Fibroblast of peridontal ligament (primary cell): ENCODE data around the gene SNTG2.

Source experiments
- DNase-seq: peaks from one replicate; pipeline ENCODE4 v3.0.0-alpha.2; 2010; ENCODE audit errors: extremely low read depth

The SNTG2 gene

GRCh38 chr2:1237783-1238182 lies 287.1 kb downstream of the SNTG2 start:
- no peak for DNase-seq

DNA sequence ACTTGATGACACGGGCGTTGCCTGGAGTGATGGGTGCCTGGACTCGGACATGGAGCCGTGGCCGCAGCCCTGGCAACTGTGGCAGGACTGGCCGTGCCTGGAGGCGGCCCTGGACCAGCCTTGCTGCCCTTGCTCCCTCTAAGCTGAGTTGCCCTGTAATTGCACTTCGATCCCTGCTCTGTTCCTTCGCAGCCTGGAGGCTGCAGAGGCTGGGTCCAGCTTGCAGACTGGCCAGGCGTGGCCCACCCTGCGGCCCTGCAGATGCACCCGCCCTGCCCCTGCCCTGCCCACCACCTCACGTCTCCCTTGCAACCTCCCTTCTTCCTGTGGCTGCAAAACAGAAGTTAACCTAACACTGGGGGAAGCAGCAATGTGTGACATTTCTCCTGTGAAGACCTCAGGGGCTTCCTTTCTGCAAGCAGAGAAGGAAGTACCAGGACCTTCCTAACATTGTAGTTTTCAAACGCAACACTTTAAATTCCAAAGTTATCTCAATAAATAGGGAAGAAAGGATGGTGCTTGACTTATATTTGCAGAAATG lies 288.0 kb downstream of the SNTG2 start:
- no peak for DNase-seq

DNA sequence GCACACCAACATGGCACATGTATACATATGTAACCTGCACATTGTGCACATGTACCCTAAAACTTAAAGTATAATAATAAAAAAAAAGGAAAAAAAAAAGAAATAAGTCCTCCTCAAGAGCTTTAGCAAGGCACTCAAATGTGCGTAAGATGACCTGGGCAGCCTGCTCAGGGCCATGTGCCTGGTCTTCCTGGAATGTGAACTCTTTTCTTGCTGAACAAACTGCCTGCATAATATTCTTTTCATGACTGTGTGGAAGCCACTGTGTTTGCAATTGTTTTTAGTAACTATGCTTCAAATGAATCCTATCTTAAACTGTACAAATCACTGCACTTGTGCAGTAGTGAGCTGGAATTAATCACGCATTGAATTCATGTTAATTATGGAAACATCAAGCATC lies 294.5 kb downstream of the SNTG2 start:
- no peak for DNase-seq

DNA sequence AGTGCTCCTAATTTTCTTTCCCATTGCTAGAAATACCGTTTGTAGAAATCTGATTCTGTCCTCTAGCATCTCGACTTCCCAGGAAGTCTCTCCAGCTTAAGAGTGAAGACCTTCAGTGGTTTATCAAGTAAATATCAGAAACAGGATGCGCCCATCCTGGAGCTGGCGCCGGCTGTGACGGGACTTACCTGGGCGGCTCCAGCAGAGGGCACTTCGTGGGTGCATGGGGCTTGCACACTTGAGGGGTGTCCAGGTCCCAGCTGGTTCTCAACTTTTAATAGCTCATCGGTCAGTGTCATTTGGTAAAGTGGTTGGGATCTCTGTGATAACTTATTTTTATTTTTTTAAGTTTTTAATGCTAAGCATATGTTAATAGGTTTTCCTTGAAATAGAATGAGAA lies 295.6 kb downstream of the SNTG2 start:
- no peak for DNase-seq

GRCh38 chr2:1246991-1247390 lies 296.3 kb downstream of the SNTG2 start:
- DNase-seq: no peak

GRCh38 chr2:1248187-1248586 lies 297.5 kb downstream of the SNTG2 start:
- DNase-seq: peak; percentile 3

GRCh38 chr2:1249897-1250687 lies 299.4 kb downstream of the SNTG2 start:
- DNase-seq: no peak

GRCh38 chr2:1251520-1251919 lies 300.9 kb downstream of the SNTG2 start:
- DNase-seq: no peak

- DNase-seq: no peak
These were observed 303.0 kb downstream of the SNTG2 start for GRCh38 chr2:1253629-1254028.

- no peak for DNase-seq
These were observed 304.2 kb downstream of the SNTG2 start for GRCh38 chr2:1254662-1255343.

DNA sequence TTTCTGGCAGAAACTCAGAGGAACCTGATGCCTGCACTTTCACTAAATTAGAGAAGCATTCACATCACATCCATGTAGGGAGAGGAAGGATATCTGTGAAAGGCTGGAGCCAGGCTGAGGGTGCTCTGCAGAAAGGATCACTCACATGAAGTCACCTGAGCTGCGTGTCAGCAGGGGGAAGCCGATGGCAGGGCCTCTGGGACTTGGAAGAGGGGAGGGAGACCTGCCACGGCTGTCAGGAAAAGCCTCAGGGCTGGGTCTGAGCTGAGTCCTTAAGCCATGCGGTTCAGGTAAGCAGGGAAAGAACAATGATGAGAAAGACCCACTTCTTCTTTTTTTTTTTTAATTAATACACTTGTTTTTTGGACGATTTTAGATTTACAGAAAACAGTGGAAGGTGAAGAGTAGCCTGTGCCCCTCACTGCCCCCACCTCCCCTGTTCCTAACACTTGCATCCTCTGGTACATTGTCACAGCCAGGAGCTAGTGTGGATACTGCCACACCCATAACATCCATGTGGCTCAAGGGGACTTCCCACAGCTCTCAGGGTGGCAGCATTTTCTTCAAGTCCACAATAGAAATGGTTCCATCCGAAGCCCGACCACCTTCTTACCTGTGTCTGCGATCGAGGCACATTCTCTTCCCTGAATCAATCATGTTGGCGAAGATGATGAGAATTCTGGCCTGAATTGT lies 306.1 kb downstream of the SNTG2 start:
- no peak for DNase-seq

DNA sequence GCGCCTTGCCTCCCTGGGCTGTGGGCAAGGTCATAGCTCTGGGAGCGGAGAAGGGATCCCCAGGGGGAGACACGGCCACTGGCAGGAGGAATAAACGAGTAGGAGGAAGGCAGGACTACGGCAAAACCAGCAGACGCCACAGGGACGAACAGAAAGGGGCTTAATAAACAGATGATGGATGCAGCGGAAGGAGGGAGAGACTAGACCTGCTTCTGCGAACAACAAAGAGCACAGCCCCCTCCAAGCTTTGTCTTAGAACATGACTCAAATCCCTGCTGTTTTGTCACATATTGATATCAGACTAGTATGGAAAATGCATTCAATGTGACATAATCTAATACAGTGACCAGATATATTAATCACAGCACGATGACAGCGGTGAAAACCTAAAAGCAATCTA lies 306.7 kb downstream of the SNTG2 start:
- DNase-seq: no peak

- no peak for DNase-seq
These were observed 309.1 kb downstream of the SNTG2 start for GRCh38 chr2:1259746-1260145.

GRCh38 chr2:1262609-1263008 lies 312.0 kb downstream of the SNTG2 start:
- no peak for DNase-seq

GRCh38 chr2:1265454-1265853 lies 314.8 kb downstream of the SNTG2 start:
- DNase-seq: no peak

DNA sequence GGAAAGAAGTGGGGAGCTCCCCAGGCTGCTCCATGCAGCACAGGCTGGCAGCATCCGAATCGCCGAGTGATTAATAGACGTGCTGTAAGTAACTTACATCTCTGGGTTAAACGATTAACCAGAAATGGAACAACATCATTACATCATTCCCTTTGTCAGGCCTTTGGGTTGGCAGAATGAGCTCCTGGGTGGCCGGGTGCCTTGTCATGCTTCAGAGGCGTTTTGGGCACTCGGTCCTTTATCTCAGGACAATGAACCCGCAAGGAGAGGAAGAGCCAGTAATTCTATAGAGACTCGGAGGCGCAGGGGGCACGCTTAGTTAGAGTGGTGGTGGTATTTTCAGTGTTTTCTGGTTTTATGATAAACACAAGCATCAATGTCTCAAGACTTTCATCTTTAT lies 315.7 kb downstream of the SNTG2 start:
- DNase-seq: no peak

GRCh38 chr2:1268034-1268433 lies 317.4 kb downstream of the SNTG2 start:
- no peak for DNase-seq

DNA sequence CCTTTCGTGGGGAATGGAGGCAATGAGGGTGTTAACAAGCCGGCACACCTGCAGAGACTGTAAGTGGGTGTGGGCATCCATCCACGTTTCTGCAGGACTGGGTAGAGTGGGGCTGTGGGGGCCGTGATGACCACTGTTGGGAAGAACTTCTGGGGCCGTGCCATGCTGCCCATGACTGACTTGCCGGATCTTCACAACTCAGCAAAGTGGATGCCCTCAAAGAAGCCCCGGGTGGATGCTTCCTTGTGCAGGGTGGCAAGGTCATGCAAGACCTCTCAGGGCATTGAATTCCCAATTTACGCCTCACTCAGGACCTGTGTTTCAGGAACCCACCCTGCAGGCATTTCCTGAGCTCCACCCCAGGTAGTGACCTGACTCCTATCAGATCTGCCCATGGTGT lies 319.2 kb downstream of the SNTG2 start:
- no peak for DNase-seq

- DNase-seq: no peak
These were observed 322.2 kb downstream of the SNTG2 start for GRCh38 chr2:1272835-1273234.

GRCh38 chr2:1277634-1278033 lies 327.0 kb downstream of the SNTG2 start:
- no peak for DNase-seq

DNA sequence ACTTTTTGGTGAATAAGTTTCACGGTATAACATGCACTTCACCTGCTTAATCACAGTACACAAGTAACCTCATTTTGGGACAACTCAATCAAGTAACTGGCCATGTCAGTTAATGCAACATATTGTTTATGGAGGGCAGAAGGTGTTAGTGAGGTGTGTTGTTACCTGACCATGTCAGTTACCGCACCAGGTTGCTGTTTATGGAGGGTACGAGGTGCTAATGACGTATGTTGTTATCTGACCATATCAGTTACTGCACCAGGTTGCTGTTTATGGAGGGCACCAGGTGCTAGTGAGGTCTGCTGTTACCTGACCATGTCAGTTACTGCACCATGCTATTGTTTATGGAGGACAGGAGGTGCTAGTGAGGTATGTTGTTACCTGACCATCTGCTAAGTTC lies 327.5 kb downstream of the SNTG2 start:
- no peak for DNase-seq

DNA sequence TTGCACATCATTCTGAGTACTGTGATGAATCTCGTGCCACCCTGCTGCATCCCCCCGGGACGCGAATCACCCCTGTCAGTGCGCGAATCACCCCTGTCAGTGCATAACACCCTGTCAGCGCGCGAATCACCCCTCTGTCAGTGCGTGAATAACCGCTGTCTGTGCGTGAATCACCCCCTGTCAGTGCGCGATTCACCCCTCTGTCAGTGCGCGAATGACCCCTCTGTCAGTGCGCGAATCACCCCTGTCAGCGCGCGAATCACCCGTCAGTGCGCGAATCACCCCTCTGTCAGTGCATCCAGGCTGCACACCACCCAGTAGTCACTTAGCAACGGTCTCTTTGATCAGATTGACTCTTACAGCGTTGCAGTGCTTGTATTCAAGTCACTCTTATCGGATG lies 328.2 kb downstream of the SNTG2 start:
- no peak for DNase-seq

DNA sequence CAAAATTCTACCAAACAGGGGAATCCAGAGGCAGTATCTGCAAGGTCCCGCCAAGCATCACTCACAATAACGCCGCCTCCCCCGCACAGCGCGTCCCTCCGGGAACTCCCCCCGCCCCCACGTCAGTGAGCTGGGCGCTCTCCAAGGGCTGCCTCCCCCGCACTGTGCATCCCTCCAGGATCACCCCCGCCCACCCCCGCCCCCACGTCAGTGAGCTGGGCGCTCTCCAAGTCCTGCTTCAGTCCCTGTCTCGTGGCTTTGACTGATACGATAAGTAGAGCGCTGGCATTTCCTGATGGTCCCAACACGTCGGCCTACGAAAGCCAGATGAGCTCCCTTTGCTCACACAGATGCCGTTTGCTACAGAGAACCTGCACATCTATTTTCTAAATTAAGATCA lies 331.9 kb downstream of the SNTG2 start:
- no peak for DNase-seq
